Fibroblast of mammary gland (primary cell): Measurements from ENCODE around the gene ANAPC2.

Experiments
- DNase-seq: peaks from one replicate; pipeline ENCODE4 v3.0.0-alpha.2; 2010; ENCODE audit warnings: low read depth
- H3K4me3 ChIP-seq: 2 replicates; pipeline ENCODE4 v1.5.1; 2011; ENCODE audit warnings: low read depth, mild to moderate bottlenecking, low read length, moderate library complexity; ENCODE audit not compliant: control insufficient read depth
- TF ChIP-seq, protein P1 (sequence below): conservative IDR thresholded peaks from 2 replicates; pipeline ENCODE4 v1.5.1; 2011; ENCODE audit warnings: low read depth, low read length, inconsistent platforms; ENCODE audit not compliant: control insufficient read depth, insufficient read depth

ANAPC2 gene

DNA sequence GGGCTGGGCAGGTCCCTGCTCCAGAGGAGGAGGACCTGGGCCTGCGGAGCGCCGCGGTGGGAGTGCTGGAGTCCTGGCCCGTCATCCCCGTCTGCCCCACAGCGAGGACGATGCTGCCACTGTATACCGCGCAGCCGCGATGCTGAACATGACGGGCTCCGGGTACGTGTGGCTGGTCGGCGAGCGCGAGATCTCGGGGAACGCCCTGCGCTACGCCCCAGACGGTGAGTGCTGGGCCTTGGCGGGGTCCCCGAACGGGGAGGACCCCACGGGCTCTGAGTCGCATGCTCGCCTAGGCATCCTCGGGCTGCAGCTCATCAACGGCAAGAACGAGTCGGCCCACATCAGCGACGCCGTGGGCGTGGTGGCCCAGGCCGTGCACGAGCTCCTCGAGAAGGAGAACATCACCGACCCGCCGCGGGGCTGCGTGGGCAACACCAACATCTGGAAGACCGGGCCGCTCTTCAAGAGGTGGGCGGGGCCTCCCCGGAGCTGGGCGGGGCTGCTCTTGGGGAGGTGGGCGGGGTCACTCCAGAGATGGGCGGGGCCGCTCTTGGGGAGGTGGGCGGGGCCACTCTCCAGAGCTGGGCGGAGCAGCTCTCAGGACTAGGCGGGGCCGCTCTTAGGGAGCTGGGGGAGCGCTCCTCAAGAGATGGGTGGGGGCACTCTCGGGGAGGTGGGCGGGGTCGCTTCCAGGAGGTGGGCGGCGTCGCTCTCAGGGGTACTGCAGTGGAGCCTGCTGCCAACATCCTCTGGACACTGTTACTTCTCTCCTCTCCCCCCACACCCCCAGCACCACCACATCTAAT, 31.6 kb downstream of the ANAPC2 start:
- peak overlapping the region; percentile 27 for H3K4me3 ChIP-seq
- DNase-seq, result peak; percentile 56
- TF ChIP-seq, protein P1, sequence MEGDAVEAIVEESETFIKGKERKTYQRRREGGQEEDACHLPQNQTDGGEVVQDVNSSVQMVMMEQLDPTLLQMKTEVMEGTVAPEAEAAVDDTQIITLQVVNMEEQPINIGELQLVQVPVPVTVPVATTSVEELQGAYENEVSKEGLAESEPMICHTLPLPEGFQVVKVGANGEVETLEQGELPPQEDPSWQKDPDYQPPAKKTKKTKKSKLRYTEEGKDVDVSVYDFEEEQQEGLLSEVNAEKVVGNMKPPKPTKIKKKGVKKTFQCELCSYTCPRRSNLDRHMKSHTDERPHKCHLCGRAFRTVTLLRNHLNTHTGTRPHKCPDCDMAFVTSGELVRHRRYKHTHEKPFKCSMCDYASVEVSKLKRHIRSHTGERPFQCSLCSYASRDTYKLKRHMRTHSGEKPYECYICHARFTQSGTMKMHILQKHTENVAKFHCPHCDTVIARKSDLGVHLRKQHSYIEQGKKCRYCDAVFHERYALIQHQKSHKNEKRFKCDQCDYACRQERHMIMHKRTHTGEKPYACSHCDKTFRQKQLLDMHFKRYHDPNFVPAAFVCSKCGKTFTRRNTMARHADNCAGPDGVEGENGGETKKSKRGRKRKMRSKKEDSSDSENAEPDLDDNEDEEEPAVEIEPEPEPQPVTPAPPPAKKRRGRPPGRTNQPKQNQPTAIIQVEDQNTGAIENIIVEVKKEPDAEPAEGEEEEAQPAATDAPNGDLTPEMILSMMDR, result no peak

DNA sequence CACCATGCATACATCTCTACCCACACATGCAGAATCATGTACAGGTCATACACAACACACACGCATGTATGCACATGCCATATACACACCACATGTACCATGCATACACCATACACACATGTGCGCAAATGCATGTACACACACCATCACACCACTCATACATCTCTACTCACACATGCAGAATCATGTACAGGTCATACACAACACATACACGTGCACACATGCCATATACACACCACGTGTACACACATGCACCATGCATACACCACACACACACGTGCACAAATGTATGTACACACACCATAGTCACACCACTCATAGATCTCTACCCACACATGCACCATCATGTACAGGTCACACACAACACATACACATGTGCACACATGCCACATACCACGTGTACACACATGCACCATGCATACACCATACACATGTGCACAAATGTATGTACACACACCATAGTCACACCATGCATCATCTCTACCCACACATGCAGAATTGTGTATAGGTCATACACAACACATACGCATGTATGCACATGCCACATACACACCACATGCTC, 35.4 kb downstream of the ANAPC2 start:
- H3K4me3 ChIP-seq, result no peak overlapping the region
- TF ChIP-seq, protein P1, result no peak
- no peak for DNase-seq

DNA sequence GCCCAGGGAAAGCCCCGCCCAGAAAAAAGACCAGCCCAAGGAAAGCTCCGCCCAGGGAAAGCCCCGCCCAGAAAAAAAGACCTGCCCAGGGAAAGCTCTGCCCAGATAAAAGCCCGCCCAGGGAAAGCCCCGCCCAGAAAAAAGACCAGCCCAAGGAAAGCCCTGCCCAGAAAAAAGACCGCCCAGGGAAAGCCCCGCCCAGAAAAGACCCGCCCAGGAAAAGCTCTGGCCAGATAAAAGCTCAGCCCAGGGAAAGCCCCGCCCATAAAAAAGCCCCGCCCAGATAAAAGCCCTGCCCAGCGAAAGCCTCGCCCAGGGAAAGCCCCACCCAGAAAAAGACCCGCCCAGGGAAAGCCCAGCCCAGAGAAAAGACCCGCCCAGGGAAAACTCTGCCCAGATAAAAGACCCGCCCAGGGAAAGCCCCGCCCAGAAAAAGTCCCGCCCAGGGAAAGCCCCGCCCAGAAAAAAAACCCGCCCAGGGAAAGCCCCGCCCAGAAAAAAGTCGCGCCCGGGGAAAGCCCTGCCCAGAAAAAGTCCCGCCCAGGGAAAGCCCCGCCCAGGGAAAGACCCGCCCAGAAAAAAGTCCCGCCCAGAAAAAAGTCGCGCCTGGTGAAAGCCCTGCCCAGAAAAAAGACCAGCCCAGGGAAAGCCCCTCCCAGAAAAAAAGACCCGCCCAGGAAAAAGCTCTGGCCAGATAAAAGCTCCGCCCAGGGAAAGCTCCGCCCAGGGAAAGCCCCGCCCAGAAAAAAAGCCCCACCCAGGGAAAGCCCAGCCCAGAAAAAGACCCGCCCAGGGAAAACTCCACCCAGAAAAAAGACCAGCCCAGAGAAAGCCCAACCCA, 37.5 kb downstream of the ANAPC2 start:
- TF ChIP-seq, protein P1, result no peak
- DNase-seq, result peak; percentile 57
- no peak overlapping the region for H3K4me3 ChIP-seq

DNA sequence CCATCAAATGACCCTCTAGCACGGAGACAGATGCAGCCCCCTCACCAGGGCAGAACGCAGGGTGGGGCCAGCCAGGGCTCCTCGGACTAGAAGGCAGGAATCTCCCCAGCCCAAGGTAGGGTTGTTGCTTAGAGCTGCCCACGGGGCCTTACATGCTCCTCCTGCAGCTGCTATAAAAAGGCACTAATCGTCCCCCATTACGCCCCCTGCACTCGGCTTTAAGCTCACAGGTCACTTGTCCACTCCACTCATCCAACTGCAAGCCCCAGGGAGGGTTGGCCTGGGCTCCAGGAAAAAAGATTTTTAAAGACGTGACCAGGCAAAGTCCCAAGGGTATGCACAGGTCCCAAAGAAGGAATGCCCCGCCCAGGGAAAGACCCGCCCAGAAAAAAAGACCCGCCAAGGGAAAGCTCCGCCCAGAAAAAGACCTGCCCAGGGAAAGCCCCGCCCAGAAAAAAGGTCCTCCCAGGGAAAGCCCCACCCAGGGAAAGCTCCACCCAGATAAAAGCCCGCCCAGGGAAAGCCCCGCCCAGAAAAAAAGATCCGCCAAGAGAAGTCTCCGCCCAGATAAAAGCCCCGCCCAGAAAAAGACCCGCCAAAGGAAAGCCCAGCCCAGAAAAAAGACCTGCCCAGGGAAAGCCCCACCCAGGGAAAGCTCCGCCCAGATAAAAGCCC, 38.3 kb downstream of the ANAPC2 start:
- DNase-seq, result peak; percentile 28
- TF ChIP-seq, protein P1, result no peak
- H3K4me3 ChIP-seq, result no peak overlapping the region

DNA sequence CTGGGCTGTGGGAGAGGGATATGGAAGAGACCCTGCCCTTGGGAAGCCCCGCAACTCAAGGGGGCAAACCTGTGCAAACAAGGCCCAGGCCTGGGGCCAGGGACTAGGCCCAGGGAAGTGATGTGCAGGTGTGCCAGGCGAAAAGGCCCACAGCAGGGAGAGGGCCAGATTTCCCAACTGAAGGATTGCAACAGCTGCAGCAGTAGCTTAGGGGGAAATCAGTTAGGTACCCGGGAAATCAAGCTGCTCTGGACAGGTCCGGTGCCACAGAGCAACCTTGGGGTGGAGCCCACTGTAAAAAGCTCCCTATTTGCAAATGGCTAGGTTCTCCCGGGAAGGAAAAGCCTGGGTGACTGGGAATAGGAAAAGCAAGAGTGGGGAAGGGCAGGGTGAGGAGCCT, 39.0 kb downstream of the ANAPC2 start:
- DNase-seq, result no peak
- no peak overlapping the region for H3K4me3 ChIP-seq
- TF ChIP-seq, protein P1, result no peak

DNA sequence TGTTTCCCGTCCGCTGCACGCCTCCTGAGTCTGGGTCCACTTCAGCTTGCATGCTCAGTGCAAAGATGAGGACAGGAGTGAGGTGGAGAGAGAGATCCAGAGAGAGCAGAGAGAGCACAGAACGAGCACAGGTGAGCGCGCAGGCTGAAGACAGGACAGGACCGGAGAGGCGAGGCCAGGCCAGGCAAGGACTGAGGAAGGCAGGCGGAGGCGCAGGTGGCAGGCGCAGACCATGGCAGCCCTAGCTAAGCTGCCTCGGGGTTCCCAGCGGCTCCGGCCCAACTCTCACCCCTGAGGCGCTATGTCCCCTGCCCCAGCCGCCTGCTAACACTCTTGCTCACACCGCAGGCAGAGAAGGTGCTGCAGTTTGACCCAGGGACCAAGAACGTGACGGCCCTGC, 39.7 kb downstream of the ANAPC2 start:
- TF ChIP-seq, protein P1, result no peak
- no peak for DNase-seq
- no peak overlapping the region for H3K4me3 ChIP-seq
